ENCODE results near the gene TBC1D23. TPM values are rescaled to one million over a fixed set of nuclear protein-coding genes. Genes with fewer than 3 reads are reported as not detected.
"Not testable (repeated sequence)": the region's sequence is repeated elsewhere in the genome, so short reads cannot be mapped to it uniquely, and the experiment has no call there.

TBC1D23 gene
- total RNA-seq, 5 donors from 2014 or later (not counting 1 experiment from before 2014, with no cell fraction given), result 26.4 to 33.4 (median 31.9) TPM

GRCh38 chr3:100268156-100268555 lies 7.4 kb downstream of the TBC1D23 start:
- Histone ChIP-seq H3K9me3 (no peaks in the 10 kb centered on the region), H3K27ac (ENCODE audit: low read length) (no peak overlapping the region), H3K4me1 (ENCODE audit: control insufficient read depth in 1 of 2, extremely low read depth in 1 of 2, insufficient read depth in 2 of 2, low read length in 2 of 2) (peaks cover 0 to 4% of the 10 kb centered on the region in 2 experiments), H3K36me3 (ENCODE audit: control insufficient read depth in 2 of 2, extremely low read depth in 1 of 2, insufficient read depth in 1 of 2, low read length in 1 of 2) (no peaks in the 10 kb centered on the region), H3K4me3 (ENCODE audit: control insufficient read depth in 1 of 2, extremely low read depth in 1 of 2, low read length in 1 of 2) (no peak overlapping the region), H3K27me3 (replicated peaks in 1 of 2; ENCODE audit: control insufficient read depth in 2 of 2, extremely low read depth in 1 of 2, insufficient read depth in 2 of 2, low read length in 1 of 2) (no peaks in the 10 kb centered on the region)
- no peaks in the 10 kb centered on the region for H3K9me3 Mint-ChIP-seq
- H3K4me1 Mint-ChIP-seq, result peaks cover 47 to 69% (median 61%) of the 10 kb centered on the region in 3 donors
- no peak for ATAC-seq (replicated peaks in 1 of 4)
- H3K27ac Mint-ChIP-seq, result no peak overlapping the region
- ChIA-PET CTCF (interaction anchor here in 1 of 2 donors (1.0 kb wide), 1 partner anchor 436 kb away, joined by 6 read pairs; no protein-coding TSS in a partner anchor), POLR2A (no interaction called here)
- H3K36me3 Mint-ChIP-seq, result no peaks in the 10 kb centered on the region
- no peaks in the 10 kb centered on the region for H3K27me3 Mint-ChIP-seq
- no peak overlapping the region for H3K4me3 Mint-ChIP-seq
- DNase-seq, result no peak

GRCh38 chr3:100269001-100269400 lies 8.2 kb downstream of the TBC1D23 start:
- Histone ChIP-seq H3K9me3 (no peaks in the 10 kb centered on the region), H3K27ac (ENCODE audit: low read length) (no peak overlapping the region), H3K36me3 (ENCODE audit: control insufficient read depth in 2 of 2, extremely low read depth in 1 of 2, insufficient read depth in 1 of 2, low read length in 1 of 2) (no peaks in the 10 kb centered on the region), H3K27me3 (replicated peaks in 1 of 2; ENCODE audit: control insufficient read depth in 2 of 2, extremely low read depth in 1 of 2, insufficient read depth in 2 of 2, low read length in 1 of 2) (no peaks in the 10 kb centered on the region), H3K4me1 (ENCODE audit: control insufficient read depth in 1 of 2, extremely low read depth in 1 of 2, insufficient read depth in 2 of 2, low read length in 2 of 2) (peaks cover 0 to under 1% of the 10 kb centered on the region in 2 experiments), H3K4me3 (ENCODE audit: control insufficient read depth in 1 of 2, extremely low read depth in 1 of 2, low read length in 1 of 2) (no peak overlapping the region)
- Mint-ChIP-seq H3K27me3 (no peaks in the 10 kb centered on the region), H3K27ac (no peak overlapping the region), H3K36me3 (no peaks in the 10 kb centered on the region), H3K4me3 (no peak overlapping the region), H3K4me1 (peaks cover 44 to 66% (median 58%) of the 10 kb centered on the region in 3 donors), H3K9me3 (no peaks in the 10 kb centered on the region)
- no CpG with 5 or more reads among the region's 2 CpGs for WGBS (ENCODE audit: insufficient coverage)
- ATAC-seq (replicated peaks in 1 of 4) (no peak), DNase-seq (no peak)
- POLR2A ChIA-PET, result interaction anchor here (0.6 to 0.8 kb wide), 2 partner anchors 30 to 440 kb away, joined by 3 to 5 read pairs; partner anchors contain the start of gene TFG (in 1 of the 2)
- CTCF ChIA-PET, result interaction anchor here (0.7 to 1.0 kb wide), 3 partner anchors 8 to 132 kb away, joined by 3 to 4 read pairs (median 3); partner anchors contain the start of genes LNP1 (in 1 of the 2), TBC1D23 (in 1 of the 2) and TOMM70 (in 1 of the 2)

GRCh38 chr3:100269410-100270214 lies 8.8 kb downstream of the TBC1D23 start:
- Mint-ChIP-seq H3K36me3 (no peaks in the 10 kb centered on the region), H3K4me1 (peaks cover 42 to 63% (median 54%) of the 10 kb centered on the region in 3 donors), H3K9me3 (no peaks in the 10 kb centered on the region), H3K4me3 (no peak overlapping the region), H3K27ac (no peak overlapping the region), H3K27me3 (no peaks in the 10 kb centered on the region)
- CTCF ChIA-PET, result interaction anchor here (0.6 to 1.0 kb wide), 4 partner anchors 9 to 376 kb away, joined by 3 to 4 read pairs (median 3); partner anchors contain the start of genes LNP1 (in 1 of the 2), TBC1D23 (in 1 of the 2) and TOMM70 (in 1 of the 2)
- POLR2A ChIA-PET, result interaction anchor here in 1 of 2 donors (0.8 kb wide), 1 partner anchor 29 kb away, joined by 3 read pairs; no protein-coding TSS in a partner anchor
- no CpG with 5 or more reads among the region's 2 CpGs for WGBS (ENCODE audit: insufficient coverage)
- Histone ChIP-seq H3K9me3 (no peaks in the 10 kb centered on the region), H3K27ac (ENCODE audit: low read length) (no peak overlapping the region), H3K4me1 (ENCODE audit: control insufficient read depth in 1 of 2, extremely low read depth in 1 of 2, insufficient read depth in 2 of 2, low read length in 2 of 2) (no peaks in the 10 kb centered on the region), H3K27me3 (replicated peaks in 1 of 2; ENCODE audit: control insufficient read depth in 2 of 2, extremely low read depth in 1 of 2, insufficient read depth in 2 of 2, low read length in 1 of 2) (no peaks in the 10 kb centered on the region), H3K36me3 (ENCODE audit: control insufficient read depth in 2 of 2, extremely low read depth in 1 of 2, insufficient read depth in 1 of 2, low read length in 1 of 2) (no peaks in the 10 kb centered on the region), H3K4me3 (ENCODE audit: control insufficient read depth in 1 of 2, extremely low read depth in 1 of 2, low read length in 1 of 2) (no peak overlapping the region)
- DNase-seq, result no peak
- ATAC-seq (replicated peaks in 1 of 4), result no peak

- H3K27ac ChIP-seq (ENCODE audit: low read length), result no peak overlapping the region
- Mint-ChIP-seq H3K27me3 (no peaks in the 10 kb centered on the region), H3K4me3 (no peak overlapping the region), H3K4me1 (peaks cover 41 to 61% (median 52%) of the 10 kb centered on the region in 3 donors), H3K9me3 (no peaks in the 10 kb centered on the region), H3K36me3 (no peaks in the 10 kb centered on the region), H3K27ac (no peak overlapping the region)
- H3K9me3 ChIP-seq, result no peaks in the 10 kb centered on the region
- no peaks in the 10 kb centered on the region for H3K27me3 ChIP-seq (replicated peaks in 1 of 2; ENCODE audit: control insufficient read depth in 2 of 2, extremely low read depth in 1 of 2, insufficient read depth in 2 of 2, low read length in 1 of 2)
- H3K36me3 ChIP-seq (ENCODE audit: control insufficient read depth in 2 of 2, extremely low read depth in 1 of 2, insufficient read depth in 1 of 2, low read length in 1 of 2), result no peaks in the 10 kb centered on the region
- DNase-seq, result no peak
- ATAC-seq (replicated peaks in 1 of 4), result no peak
- H3K4me1 ChIP-seq (ENCODE audit: control insufficient read depth in 1 of 2, extremely low read depth in 1 of 2, insufficient read depth in 2 of 2, low read length in 2 of 2), result no peaks in the 10 kb centered on the region
- no peak overlapping the region for H3K4me3 ChIP-seq (ENCODE audit: control insufficient read depth in 1 of 2, extremely low read depth in 1 of 2, low read length in 1 of 2)
- POLR2A ChIA-PET, result interaction anchor here (0.6 to 1.0 kb wide), 2 partner anchors 9 to 281 kb away, joined by 6 to 12 read pairs; partner anchors contain the start of gene TBC1D23 (in 1 of the 2)
- WGBS (ENCODE audit: insufficient coverage), result 78% methylated on average over 2 of the region's 2 CpGs
- CTCF ChIA-PET, result interaction anchor here in 1 of 2 donors (0.6 kb wide), 1 partner anchor 376 kb away, joined by 3 read pairs; no protein-coding TSS in a partner anchor
Observed at GRCh38 chr3:100270215-100270583, 9.4 kb downstream of the TBC1D23 start.

GRCh38 chr3:100271522-100271921 lies 10.7 kb downstream of the TBC1D23 start:
- Mint-ChIP-seq H3K36me3 (no peaks in the 10 kb centered on the region), H3K27ac (no peak overlapping the region), H3K9me3 (no peaks in the 10 kb centered on the region), H3K27me3 (no peaks in the 10 kb centered on the region), H3K4me3 (no peak overlapping the region), H3K4me1 (peaks cover 42 to 67% (median 58%) of the 10 kb centered on the region in 3 donors)
- H3K4me3 ChIP-seq (ENCODE audit: control insufficient read depth in 1 of 2, extremely low read depth in 1 of 2, low read length in 1 of 2), result no peak overlapping the region
- ATAC-seq (replicated peaks in 1 of 4) (no peak), DNase-seq (no peak)
- POLR2A ChIA-PET, result no interaction called here
- H3K36me3 ChIP-seq (ENCODE audit: control insufficient read depth in 2 of 2, extremely low read depth in 1 of 2, insufficient read depth in 1 of 2, low read length in 1 of 2), result no peaks in the 10 kb centered on the region
- no peaks in the 10 kb centered on the region for H3K9me3 ChIP-seq
- no peak overlapping the region for H3K27ac ChIP-seq (ENCODE audit: low read length)
- H3K4me1 ChIP-seq (ENCODE audit: control insufficient read depth in 1 of 2, extremely low read depth in 1 of 2, insufficient read depth in 2 of 2, low read length in 2 of 2), result no peaks in the 10 kb centered on the region
- H3K27me3 ChIP-seq (replicated peaks in 1 of 2; ENCODE audit: control insufficient read depth in 2 of 2, extremely low read depth in 1 of 2, insufficient read depth in 2 of 2, low read length in 1 of 2), result no peaks in the 10 kb centered on the region
- CTCF ChIA-PET, result interaction anchor here in 1 of 2 donors (0.6 kb wide), 1 partner anchor 17 kb away, joined by 3 read pairs; no protein-coding TSS in a partner anchor
- WGBS (ENCODE audit: insufficient coverage), result 100% methylated on average over 1 of the region's 1 CpG

GRCh38 chr3:100272797-100273611 lies 12.2 kb downstream of the TBC1D23 start:
- H3K4me1 ChIP-seq (ENCODE audit: control insufficient read depth in 1 of 2, extremely low read depth in 1 of 2, insufficient read depth in 2 of 2, low read length in 2 of 2); CTCF ChIA-PET; H3K4me3 Mint-ChIP-seq; H3K27ac Mint-ChIP-seq; H3K4me3 ChIP-seq (ENCODE audit: control insufficient read depth in 1 of 2, extremely low read depth in 1 of 2, low read length in 1 of 2); H3K9me3 Mint-ChIP-seq; POLR2A ChIA-PET; H3K27me3 Mint-ChIP-seq; H3K27ac ChIP-seq (ENCODE audit: low read length); DNase-seq; ATAC-seq (replicated peaks in 1 of 4); H3K27me3 ChIP-seq (replicated peaks in 1 of 2; ENCODE audit: control insufficient read depth in 2 of 2, extremely low read depth in 1 of 2, insufficient read depth in 2 of 2, low read length in 1 of 2); H3K36me3 Mint-ChIP-seq; H3K36me3 ChIP-seq (ENCODE audit: control insufficient read depth in 2 of 2, extremely low read depth in 1 of 2, insufficient read depth in 1 of 2, low read length in 1 of 2); H3K9me3 ChIP-seq: not testable (repeated sequence)
- H3K4me1 Mint-ChIP-seq, result peaks cover 42 to 69% (median 61%) of the 10 kb centered on the region in 3 donors
- WGBS (ENCODE audit: insufficient coverage), result 85% methylated on average over 3 of the region's 13 CpGs
